Measurements from ENCODE around the gene ABCC1. TPM values are rescaled to one million over a fixed set of nuclear protein-coding genes. Genes with fewer than 3 reads are reported as not detected.

Gene ABCC1
- total RNA-seq, 1 donor from 2014 or later, result 21.8 TPM

DNA sequence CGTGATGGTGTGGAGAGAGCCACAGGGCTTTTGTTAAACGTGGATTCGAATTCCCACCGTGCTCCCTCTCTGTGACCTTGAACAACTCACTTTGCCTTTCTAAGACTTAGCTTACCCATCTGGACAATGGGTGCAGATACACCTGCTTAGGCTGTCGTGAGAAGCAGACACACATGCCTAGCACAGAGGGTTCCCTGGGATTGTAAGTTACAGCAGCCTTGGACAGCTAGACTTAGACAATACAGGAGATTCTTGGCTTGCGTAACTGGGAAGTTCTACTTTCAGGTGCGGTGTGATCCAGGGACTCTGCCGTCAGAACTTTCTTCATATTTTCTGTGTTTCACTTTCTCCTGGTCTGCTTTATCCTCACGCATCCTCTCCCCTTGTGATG lies 127.0 kb downstream of the ABCC1 start:
- Mint-ChIP-seq H3K27me3 (ENCODE audit: unreplicated experiment) (peaks cover 5% of the 10 kb centered on the region), H3K4me3 (ENCODE audit: unreplicated experiment) (peak overlapping the region; percentile 62), H3K36me3 (ENCODE audit: low read depth, unreplicated experiment) (peaks cover 12% of the 10 kb centered on the region), H3K4me1 (ENCODE audit: unreplicated experiment) (peaks cover 20% of the 10 kb centered on the region), H3K9me3 (ENCODE audit: unreplicated experiment) (no peaks in the 10 kb centered on the region), H3K27ac (ENCODE audit: unreplicated experiment) (peak overlapping the region; percentile 13)
- TF ChIP-seq, protein P1, sequence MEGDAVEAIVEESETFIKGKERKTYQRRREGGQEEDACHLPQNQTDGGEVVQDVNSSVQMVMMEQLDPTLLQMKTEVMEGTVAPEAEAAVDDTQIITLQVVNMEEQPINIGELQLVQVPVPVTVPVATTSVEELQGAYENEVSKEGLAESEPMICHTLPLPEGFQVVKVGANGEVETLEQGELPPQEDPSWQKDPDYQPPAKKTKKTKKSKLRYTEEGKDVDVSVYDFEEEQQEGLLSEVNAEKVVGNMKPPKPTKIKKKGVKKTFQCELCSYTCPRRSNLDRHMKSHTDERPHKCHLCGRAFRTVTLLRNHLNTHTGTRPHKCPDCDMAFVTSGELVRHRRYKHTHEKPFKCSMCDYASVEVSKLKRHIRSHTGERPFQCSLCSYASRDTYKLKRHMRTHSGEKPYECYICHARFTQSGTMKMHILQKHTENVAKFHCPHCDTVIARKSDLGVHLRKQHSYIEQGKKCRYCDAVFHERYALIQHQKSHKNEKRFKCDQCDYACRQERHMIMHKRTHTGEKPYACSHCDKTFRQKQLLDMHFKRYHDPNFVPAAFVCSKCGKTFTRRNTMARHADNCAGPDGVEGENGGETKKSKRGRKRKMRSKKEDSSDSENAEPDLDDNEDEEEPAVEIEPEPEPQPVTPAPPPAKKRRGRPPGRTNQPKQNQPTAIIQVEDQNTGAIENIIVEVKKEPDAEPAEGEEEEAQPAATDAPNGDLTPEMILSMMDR (IDR thresholded peaks at IDR 0.05; ENCODE audit: unreplicated experiment), result no peak
- DNase-seq (ENCODE audit: low spot score), result no peak

DNA sequence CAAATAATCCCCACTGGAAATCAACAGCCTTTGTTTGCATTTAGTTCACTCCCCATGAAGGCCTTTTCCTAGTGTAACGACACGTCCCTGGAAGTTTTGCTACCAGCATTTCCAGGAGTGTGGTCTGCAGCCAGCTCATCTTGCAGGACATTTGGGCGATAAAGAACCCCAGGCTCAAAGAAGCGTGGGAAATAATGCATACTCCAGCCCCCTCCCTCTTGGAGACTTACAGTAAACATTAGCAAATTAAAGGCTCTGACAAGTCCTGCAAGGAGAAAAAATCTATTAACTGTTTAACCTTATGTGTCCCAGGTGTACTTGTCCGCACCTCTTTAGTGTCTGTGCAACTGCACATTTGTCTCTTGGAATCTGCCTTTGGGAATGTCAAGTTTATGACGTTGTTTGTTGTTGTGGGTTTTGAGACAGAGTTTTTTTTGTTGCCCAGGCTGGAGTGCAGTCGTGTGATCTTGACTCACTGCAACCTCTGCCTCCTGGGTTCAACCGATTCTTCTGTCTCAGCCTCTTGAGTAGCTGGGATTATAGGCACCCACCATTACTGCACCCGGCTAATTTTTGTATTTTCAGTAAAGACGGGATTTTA lies 131.1 kb downstream of the ABCC1 start:
- TF ChIP-seq, protein P1 (IDR thresholded peaks at IDR 0.05; ENCODE audit: unreplicated experiment), result no peak
- Mint-ChIP-seq H3K27me3 (ENCODE audit: unreplicated experiment) (peaks cover 3% of the 10 kb centered on the region), H3K36me3 (ENCODE audit: low read depth, unreplicated experiment) (peaks cover 22% of the 10 kb centered on the region), H3K27ac (ENCODE audit: unreplicated experiment) (no peak overlapping the region), H3K4me1 (ENCODE audit: unreplicated experiment) (peaks cover 8% of the 10 kb centered on the region), H3K4me3 (ENCODE audit: unreplicated experiment) (no peak overlapping the region), H3K9me3 (ENCODE audit: unreplicated experiment) (no peaks in the 10 kb centered on the region)
- DNase-seq (ENCODE audit: low spot score), result no peak

DNA sequence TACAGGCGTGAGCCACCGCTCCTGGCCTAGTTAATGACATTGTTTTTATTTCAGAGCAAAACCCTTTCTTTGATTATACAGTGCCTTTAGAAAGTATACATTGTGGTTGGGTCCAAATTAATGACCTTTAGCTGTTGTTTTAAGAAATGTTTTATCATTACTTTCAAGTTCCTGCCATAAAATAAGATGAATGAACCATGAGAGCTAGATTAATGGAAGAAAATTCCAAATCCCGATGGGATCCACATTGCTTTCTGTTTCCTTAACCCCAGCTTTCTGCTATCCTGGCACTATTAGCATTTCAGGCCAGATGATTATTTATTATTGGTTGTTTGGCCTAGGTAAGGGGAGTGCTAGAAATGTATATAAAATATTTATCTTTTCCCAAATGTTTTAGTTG lies 131.7 kb downstream of the ABCC1 start:
- H3K9me3 Mint-ChIP-seq (ENCODE audit: unreplicated experiment), result no peaks in the 10 kb centered on the region
- peaks cover 8% of the 10 kb centered on the region for H3K4me1 Mint-ChIP-seq (ENCODE audit: unreplicated experiment)
- peaks cover 23% of the 10 kb centered on the region for H3K36me3 Mint-ChIP-seq (ENCODE audit: low read depth, unreplicated experiment)
- H3K27ac Mint-ChIP-seq (ENCODE audit: unreplicated experiment), result no peak overlapping the region
- TF ChIP-seq, protein P1 (IDR thresholded peaks at IDR 0.05; ENCODE audit: unreplicated experiment), result no peak
- H3K27me3 Mint-ChIP-seq (ENCODE audit: unreplicated experiment), result peaks cover 2% of the 10 kb centered on the region
- H3K4me3 Mint-ChIP-seq (ENCODE audit: unreplicated experiment), result no peak overlapping the region
- no peak for DNase-seq (ENCODE audit: low spot score)

DNA sequence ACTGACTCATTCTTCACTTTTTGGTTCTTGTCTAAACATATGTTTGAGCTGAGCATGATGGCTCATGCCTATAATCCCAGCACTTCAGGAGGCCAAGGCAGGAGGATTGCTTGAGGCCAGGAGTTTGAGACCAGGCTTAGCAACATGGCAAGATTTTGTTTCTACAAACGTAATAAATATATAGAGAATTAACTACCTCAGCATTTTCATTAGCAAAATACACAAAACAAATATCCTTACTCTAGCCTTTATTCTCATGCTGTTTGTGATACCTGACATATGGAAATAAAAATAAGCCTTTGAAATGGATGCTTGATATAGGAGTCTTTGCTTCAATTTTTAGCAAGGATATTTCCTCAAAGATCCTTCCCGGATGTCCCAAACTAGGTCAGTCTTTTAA lies 132.8 kb downstream of the ABCC1 start:
- Mint-ChIP-seq H3K27ac (ENCODE audit: unreplicated experiment) (no peak overlapping the region), H3K9me3 (ENCODE audit: unreplicated experiment) (no peaks in the 10 kb centered on the region), H3K4me1 (ENCODE audit: unreplicated experiment) (peaks cover 2% of the 10 kb centered on the region), H3K27me3 (ENCODE audit: unreplicated experiment) (peaks cover 2% of the 10 kb centered on the region), H3K36me3 (ENCODE audit: low read depth, unreplicated experiment) (peaks cover 21% of the 10 kb centered on the region), H3K4me3 (ENCODE audit: unreplicated experiment) (no peak overlapping the region)
- TF ChIP-seq, protein P1 (IDR thresholded peaks at IDR 0.05; ENCODE audit: unreplicated experiment), result no peak
- DNase-seq (ENCODE audit: low spot score), result no peak

DNA sequence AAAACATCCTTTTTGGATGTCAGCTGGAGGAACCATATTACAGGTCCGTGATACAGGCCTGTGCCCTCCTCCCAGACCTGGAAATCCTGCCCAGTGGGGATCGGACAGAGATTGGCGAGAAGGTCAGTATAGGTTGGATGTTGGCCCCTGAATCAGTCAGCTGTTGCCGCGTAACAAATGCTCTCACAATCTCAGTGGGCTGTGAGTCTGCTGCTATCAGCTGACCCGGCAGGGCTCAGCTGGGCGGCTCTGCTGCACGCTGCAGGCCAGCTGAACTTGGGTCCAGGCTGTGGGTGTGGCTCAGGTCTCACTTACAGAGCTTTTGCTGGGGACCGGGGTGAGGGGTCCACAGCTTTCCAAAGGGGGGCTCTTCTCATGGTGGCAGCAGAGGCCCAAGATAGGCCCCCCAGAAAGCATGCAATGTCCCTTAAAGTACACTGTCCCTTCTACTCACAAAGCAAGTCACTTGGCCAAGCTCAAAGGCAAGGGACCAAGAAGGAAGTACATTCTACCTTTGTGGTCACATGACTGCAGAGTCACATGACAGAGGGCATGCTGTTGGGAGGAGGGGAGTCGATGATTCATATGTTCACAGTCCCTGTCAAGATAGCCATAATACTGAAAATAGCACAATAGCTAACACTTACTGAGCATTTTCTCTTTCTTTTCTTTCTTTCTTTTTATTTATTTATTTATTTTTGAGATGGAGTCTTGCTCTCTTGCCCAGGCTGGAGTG lies 134.2 kb downstream of the ABCC1 start:
- TF ChIP-seq, protein P1 (IDR thresholded peaks at IDR 0.05; ENCODE audit: unreplicated experiment), result no peak
- peaks cover 2% of the 10 kb centered on the region for H3K27me3 Mint-ChIP-seq (ENCODE audit: unreplicated experiment)
- peaks cover 19% of the 10 kb centered on the region for H3K36me3 Mint-ChIP-seq (ENCODE audit: low read depth, unreplicated experiment)
- H3K4me3 Mint-ChIP-seq (ENCODE audit: unreplicated experiment), result peak overlapping the region; percentile 57
- no peaks in the 10 kb centered on the region for H3K9me3 Mint-ChIP-seq (ENCODE audit: unreplicated experiment)
- DNase-seq (ENCODE audit: low spot score), result no peak
- no peaks in the 10 kb centered on the region for H3K4me1 Mint-ChIP-seq (ENCODE audit: unreplicated experiment)
- no peak overlapping the region for H3K27ac Mint-ChIP-seq (ENCODE audit: unreplicated experiment)

All from endothelial cell (in vitro differentiated cells).